Astrocyte (in vitro differentiated cells and primary cell): ENCODE measurements around the gene PARP8. TPM values are rescaled to one million over a fixed set of nuclear protein-coding genes. Genes with fewer than 3 reads are reported as not detected.

ENCODE experiments used
- DNase-seq: peaks from one replicate; pipeline ENCODE4 v3.0.0-alpha.2; 2010; ENCODE audit warnings: low read depth
- FAIRE-seq: peaks from 2 replicates; lab custom pipeline; 2011; peaks lifted over from hg19 to GRCh38; lab: Jason Lieb, UNC
- H2AFZ ChIP-seq: 2 replicates; pipeline ENCODE4 v1.6.0; 2012; ENCODE audit warnings: low read depth, low read length, inconsistent platforms
- H3K27ac ChIP-seq: 2 replicates; pipeline ENCODE4 v1.5.1; 2011; ENCODE audit warnings: low read depth, low read length, inconsistent platforms
- H3K27me3 ChIP-seq: 2 replicates; pipeline ENCODE4 v1.6.0; 2011; ENCODE audit warnings: low read length, inconsistent platforms; ENCODE audit not compliant: insufficient read depth
- H3K36me3 ChIP-seq: 2 replicates; pipeline ENCODE4 v1.5.1; 2011; ENCODE audit warnings: low read length, inconsistent platforms; ENCODE audit not compliant: insufficient read depth
- H3K4me1 ChIP-seq: 2 replicates; pipeline ENCODE4 v1.5.1; 2011; ENCODE audit warnings: low read length, inconsistent platforms; ENCODE audit not compliant: insufficient read depth
- H3K4me2 ChIP-seq: 2 replicates; pipeline ENCODE4 v1.6.0; 2012; ENCODE audit warnings: low read length, inconsistent platforms
- H3K4me3 ChIP-seq: 2 replicates; pipeline ENCODE4 v1.5.1; 2011; ENCODE audit warnings: low read depth, mild to moderate bottlenecking, low read length, inconsistent platforms; ENCODE audit not compliant: insufficient read depth
- H3K79me2 ChIP-seq: 2 replicates; pipeline ENCODE4 v1.6.0; 2012; ENCODE audit warnings: mild to moderate bottlenecking, low read length, inconsistent platforms; ENCODE audit not compliant: insufficient read depth
- H3K9ac ChIP-seq: 2 replicates; pipeline ENCODE4 v1.6.0; 2012; ENCODE audit warnings: mild to moderate bottlenecking, low read length, inconsistent platforms
- H3K9me3 ChIP-seq: 2 replicates; pipeline ENCODE4 v1.5.1; 2012; ENCODE audit warnings: low read depth, mild to moderate bottlenecking, low read length, inconsistent platforms; ENCODE audit not compliant: insufficient read depth
- H4K20me1 ChIP-seq: 2 replicates; pipeline ENCODE4 v1.6.0; 2012; ENCODE audit warnings: low read length, inconsistent platforms; ENCODE audit not compliant: insufficient read depth
- H3K27ac Mint-ChIP-seq: one replicate; pipeline ENCODE4 v1.8.0; 2021; ENCODE audit warnings: mild to moderate bottlenecking, mixed read lengths; ENCODE audit not compliant: unreplicated experiment
- H3K27me3 Mint-ChIP-seq: one replicate; pipeline ENCODE4 v1.8.0; 2021; ENCODE audit warnings: low read depth, mixed read lengths; ENCODE audit not compliant: unreplicated experiment
- H3K36me3 Mint-ChIP-seq: one replicate; pipeline ENCODE4 v1.8.0; 2021; ENCODE audit warnings: low read depth, mixed read lengths; ENCODE audit not compliant: unreplicated experiment
- H3K4me1 Mint-ChIP-seq: one replicate; pipeline ENCODE4 v1.8.0; 2021; ENCODE audit warnings: low read depth, mixed read lengths; ENCODE audit not compliant: unreplicated experiment
- H3K4me3 Mint-ChIP-seq: one replicate; pipeline ENCODE4 v1.8.0; 2021; ENCODE audit warnings: mild to moderate bottlenecking, moderate library complexity, mixed read lengths; ENCODE audit not compliant: unreplicated experiment
- H3K9me3 Mint-ChIP-seq: one replicate; pipeline ENCODE4 v1.8.0; 2021; ENCODE audit warnings: mild to moderate bottlenecking, mixed read lengths; ENCODE audit not compliant: unreplicated experiment
- CTCF ChIP-seq: IDR thresholded peaks from 2 replicates; pipeline ENCODE4 v1.5.1; 2011; ENCODE audit warnings: low read depth, mild to moderate bottlenecking, inconsistent platforms, low read length, moderate library complexity; ENCODE audit not compliant: insufficient read depth
- EZH2 ChIP-seq: IDR thresholded peaks from 2 replicates; pipeline ENCODE4 v1.6.1; 2012; ENCODE audit warnings: mild to moderate bottlenecking, low read length, inconsistent platforms; ENCODE audit not compliant: insufficient read depth
- total RNA-seq: library from RNA; stranded (reverse); gene quantifications from 2 replicates; pipeline ENCODE4 v1.2.1, GENCODE V29; 2021

PARP8 gene
- total RNA-seq, 1 donor from 2014 or later = 36.1 TPM

- FAIRE-seq (no peak), DNase-seq (no peak)
- H3K4me1 ChIP-seq = no peaks in the 10 kb centered on the region
- no peak overlapping the region for H3K27ac Mint-ChIP-seq
- peaks cover 2% of the 10 kb centered on the region for H3K36me3 Mint-ChIP-seq
- H3K9me3 Mint-ChIP-seq = no peaks in the 10 kb centered on the region
- no peak for TF ChIP-seq EZH2
- no peak for TF ChIP-seq CTCF
- no peaks in the 10 kb centered on the region for H3K27me3 ChIP-seq
- H4K20me1 ChIP-seq = peaks cover 3% of the 10 kb centered on the region
- no peak overlapping the region for H3K4me2 ChIP-seq
- H2AFZ ChIP-seq = no peak overlapping the region
- H3K9me3 ChIP-seq = no peaks in the 10 kb centered on the region
- no peaks in the 10 kb centered on the region for H3K36me3 ChIP-seq
- no peaks in the 10 kb centered on the region for H3K79me2 ChIP-seq
- no peak overlapping the region for H3K27ac ChIP-seq
- no peak overlapping the region for H3K4me3 Mint-ChIP-seq
- peaks cover 13% of the 10 kb centered on the region for H3K4me1 Mint-ChIP-seq
- H3K27me3 Mint-ChIP-seq = no peaks in the 10 kb centered on the region
- no peak overlapping the region for H3K9ac ChIP-seq
- no peak overlapping the region for H3K4me3 ChIP-seq
These were observed 33.3 kb downstream of the PARP8 start for GRCh38 chr5:50699737-50700136.

GRCh38 chr5:50700706-50701105 is 34.3 kb downstream of the PARP8 start:
- Histone ChIP-seq H3K27me3 (no peaks in the 10 kb centered on the region), H2AFZ (no peak overlapping the region), H3K9me3 (no peaks in the 10 kb centered on the region), H3K27ac (no peak overlapping the region), H3K4me2 (no peak overlapping the region), H4K20me1 (peaks cover 3% of the 10 kb centered on the region), H3K36me3 (no peaks in the 10 kb centered on the region), H3K4me1 (no peaks in the 10 kb centered on the region), H3K79me2 (no peaks in the 10 kb centered on the region), H3K4me3 (no peak overlapping the region), H3K9ac (no peak overlapping the region)
- TF ChIP-seq EZH2 (no peak), CTCF (no peak)
- H3K27me3 Mint-ChIP-seq = no peaks in the 10 kb centered on the region
- peaks cover 13% of the 10 kb centered on the region for H3K4me1 Mint-ChIP-seq
- H3K4me3 Mint-ChIP-seq = no peak overlapping the region
- H3K27ac Mint-ChIP-seq = no peak overlapping the region
- FAIRE-seq = no peak
- H3K9me3 Mint-ChIP-seq = no peaks in the 10 kb centered on the region
- H3K36me3 Mint-ChIP-seq = peaks cover 2% of the 10 kb centered on the region
- DNase-seq = no peak

- Histone ChIP-seq H3K9ac (no peak overlapping the region), H3K27ac (no peak overlapping the region), H3K36me3 (no peaks in the 10 kb centered on the region), H2AFZ (no peak overlapping the region), H3K4me3 (no peak overlapping the region), H3K27me3 (no peaks in the 10 kb centered on the region), H3K4me1 (no peaks in the 10 kb centered on the region), H3K9me3 (no peaks in the 10 kb centered on the region), H4K20me1 (peaks cover 3% of the 10 kb centered on the region), H3K4me2 (no peak overlapping the region), H3K79me2 (no peaks in the 10 kb centered on the region)
- DNase-seq = no peak
- Mint-ChIP-seq H3K36me3 (peaks cover 2% of the 10 kb centered on the region), H3K4me1 (peaks cover 13% of the 10 kb centered on the region), H3K27ac (no peak overlapping the region), H3K9me3 (no peaks in the 10 kb centered on the region), H3K4me3 (no peak overlapping the region), H3K27me3 (no peaks in the 10 kb centered on the region)
- TF ChIP-seq EZH2 (no peak), CTCF (no peak)
- no peak for FAIRE-seq
These were observed 36.4 kb downstream of the PARP8 start for GRCh38 chr5:50702615-50703366.
